Stimulated activated naive CD8-positive, alpha-beta T cell treated with anti-CD3 and anti-CD28 coated beads, Interleukin-15, Interleukin-2, amounts not matched to agents 100 ng/mL and 50 ng/mL, for 24 hours (primary cell): ENCODE data around the gene STX5.
"Not testable (repeated sequence)": the region's sequence is repeated elsewhere in the genome, so short reads cannot be mapped to it uniquely, and the experiment has no call there.

Experiments used
- H3K27ac Mint-ChIP-seq: one replicate; pipeline ENCODE4 v1.8.0; 2021; ENCODE audit warnings: mild to moderate bottlenecking, mixed read lengths
- H3K27me3 Mint-ChIP-seq: one replicate; pipeline ENCODE4 v1.8.0; 2021; ENCODE audit warnings: mixed read lengths
- H3K36me3 Mint-ChIP-seq: one replicate; pipeline ENCODE4 v1.8.0; 2021; ENCODE audit warnings: low read depth, mixed read lengths
- H3K4me1 Mint-ChIP-seq: one replicate; pipeline ENCODE4 v1.8.0; 2021; ENCODE audit warnings: low read depth, mixed read lengths
- H3K4me3 Mint-ChIP-seq: one replicate; pipeline ENCODE4 v1.8.0; 2021; ENCODE audit warnings: mild to moderate bottlenecking, mixed read lengths
- H3K9me3 Mint-ChIP-seq: one replicate; pipeline ENCODE4 v1.8.0; 2021; ENCODE audit warnings: mixed read lengths

STX5 gene

GRCh38 chr11:62831520-62832335 lies at the start of gene STX5:
Gene STX5 (minus strand): TSS chr11:62832051. CDS start chr11:62831243, 808 bp downstream.
- Mint-ChIP-seq H3K27me3 (no peaks in the 10 kb centered on the region), H3K4me1 (peaks cover 44% of the 10 kb centered on the region), H3K36me3 (peaks cover 53% of the 10 kb centered on the region), H3K27ac (peak within 1 kb of the TSS; percentile 96), H3K9me3 (no peaks in the 10 kb centered on the region), H3K4me3 (peak within 1 kb of the TSS; percentile 93)

GRCh38 chr11:62880803-62881578 lies 49.1 kb upstream of the STX5 start, which contains the start of gene SLC3A2:
Gene SLC3A2 (plus strand): TSS chr11:62880896. CDS start chr11:62881024, 128 bp downstream.
- Mint-ChIP-seq H3K27ac (peak within 1 kb of the TSS; percentile 100), H3K4me3 (peak within 1 kb of the TSS; percentile 100), H3K27me3 (no peaks in the 10 kb centered on the region), H3K4me1 (peaks cover 56% of the 10 kb centered on the region), H3K9me3 (no peaks in the 10 kb centered on the region), H3K36me3 (peaks cover 70% of the 10 kb centered on the region)

- Mint-ChIP-seq H3K4me3 (peak overlapping the region; percentile 100), H3K9me3 (no peaks in the 10 kb centered on the region), H3K27me3 (no peaks in the 10 kb centered on the region), H3K36me3 (peaks cover 66% of the 10 kb centered on the region), H3K4me1 (peaks cover 51% of the 10 kb centered on the region), H3K27ac (peak overlapping the region; percentile 100)
Measured at GRCh38 chr11:62880231-62880802, 48.5 kb upstream of the STX5 start.

GRCh38 chr11:62879235-62879978 lies 47.6 kb upstream of the STX5 start:
- H3K27me3 Mint-ChIP-seq: no peaks in the 10 kb centered on the region
- H3K36me3 Mint-ChIP-seq: peaks cover 61% of the 10 kb centered on the region
- no peaks in the 10 kb centered on the region for H3K9me3 Mint-ChIP-seq
- peak overlapping the region; percentile 100 for H3K27ac Mint-ChIP-seq
- peak overlapping the region; percentile 100 for H3K4me3 Mint-ChIP-seq
- peaks cover 44% of the 10 kb centered on the region for H3K4me1 Mint-ChIP-seq

GRCh38 chr11:62876712-62877111 lies 44.9 kb upstream of the STX5 start:
- Mint-ChIP-seq H3K4me3 (no peak overlapping the region), H3K36me3 (peaks cover 41% of the 10 kb centered on the region), H3K4me1 (peaks cover 18% of the 10 kb centered on the region), H3K9me3 (no peaks in the 10 kb centered on the region), H3K27ac (no peak overlapping the region), H3K27me3 (no peaks in the 10 kb centered on the region)

GRCh38 chr11:62875698-62876478 lies 44.0 kb upstream of the STX5 start:
- Mint-ChIP-seq H3K27ac (no peak overlapping the region), H3K36me3 (peaks cover 38% of the 10 kb centered on the region), H3K4me1 (peaks cover 16% of the 10 kb centered on the region), H3K9me3 (no peaks in the 10 kb centered on the region), H3K27me3 (no peaks in the 10 kb centered on the region), H3K4me3 (no peak overlapping the region)

GRCh38 chr11:62874851-62875250 lies 43.0 kb upstream of the STX5 start:
- no peaks in the 10 kb centered on the region for H3K9me3 Mint-ChIP-seq
- H3K4me3 Mint-ChIP-seq: no peak overlapping the region
- H3K27ac Mint-ChIP-seq: no peak overlapping the region
- no peaks in the 10 kb centered on the region for H3K27me3 Mint-ChIP-seq
- peaks cover 30% of the 10 kb centered on the region for H3K36me3 Mint-ChIP-seq
- H3K4me1 Mint-ChIP-seq: peaks cover 6% of the 10 kb centered on the region

- Mint-ChIP-seq H3K4me3 (no peak overlapping the region), H3K9me3 (no peaks in the 10 kb centered on the region), H3K27me3 (no peaks in the 10 kb centered on the region), H3K36me3 (peaks cover 10% of the 10 kb centered on the region), H3K27ac (no peak overlapping the region), H3K4me1 (peaks cover 15% of the 10 kb centered on the region)
Measured at GRCh38 chr11:62865635-62866034, 33.8 kb upstream of the STX5 start.

GRCh38 chr11:62863687-62864335 lies 32.0 kb upstream of the STX5 start:
- Mint-ChIP-seq H3K9me3 (no peaks in the 10 kb centered on the region), H3K27ac (no peak overlapping the region), H3K4me3 (no peak overlapping the region), H3K27me3 (no peaks in the 10 kb centered on the region), H3K4me1 (peaks cover 25% of the 10 kb centered on the region), H3K36me3 (peaks cover 17% of the 10 kb centered on the region)

- peaks cover 43% of the 10 kb centered on the region for H3K4me1 Mint-ChIP-seq
- H3K27ac Mint-ChIP-seq, H3K4me3 Mint-ChIP-seq, H3K9me3 Mint-ChIP-seq, H3K27me3 Mint-ChIP-seq: not testable (repeated sequence)
- H3K36me3 Mint-ChIP-seq: peaks cover 28% of the 10 kb centered on the region
Measured at GRCh38 chr11:62861564-62862192, 29.8 kb upstream of the STX5 start.

GRCh38 chr11:62860835-62861563 lies 29.1 kb upstream of the STX5 start:
- H3K36me3 Mint-ChIP-seq: peaks cover 34% of the 10 kb centered on the region
- H3K9me3 Mint-ChIP-seq: no peaks in the 10 kb centered on the region
- H3K4me1 Mint-ChIP-seq: peaks cover 48% of the 10 kb centered on the region
- H3K4me3 Mint-ChIP-seq: no peak overlapping the region
- H3K27me3 Mint-ChIP-seq: peaks cover 1% of the 10 kb centered on the region
- H3K27ac Mint-ChIP-seq: no peak overlapping the region

GRCh38 chr11:62859281-62859703 lies 27.4 kb upstream of the STX5 start:
- H3K27me3 Mint-ChIP-seq, H3K9me3 Mint-ChIP-seq, H3K27ac Mint-ChIP-seq, H3K4me3 Mint-ChIP-seq: not testable (repeated sequence)
- peaks cover 64% of the 10 kb centered on the region for H3K4me1 Mint-ChIP-seq
- H3K36me3 Mint-ChIP-seq: peaks cover 47% of the 10 kb centered on the region

GRCh38 chr11:62858201-62858600 lies 26.4 kb upstream of the STX5 start:
- H3K27me3 Mint-ChIP-seq: peaks cover 6% of the 10 kb centered on the region
- H3K4me1 Mint-ChIP-seq: peaks cover 75% of the 10 kb centered on the region
- peak overlapping the region; percentile 60 for H3K27ac Mint-ChIP-seq
- no peaks in the 10 kb centered on the region for H3K9me3 Mint-ChIP-seq
- peaks cover 58% of the 10 kb centered on the region for H3K36me3 Mint-ChIP-seq
- H3K4me3 Mint-ChIP-seq: peak overlapping the region; percentile 98
